ENCODE results near the gene ST3GAL5. TPM values are rescaled to one million over a fixed set of nuclear protein-coding genes. Genes with fewer than 3 reads are reported as not detected.
"Not testable (repeated sequence)": the region's sequence is repeated elsewhere in the genome, so short reads cannot be mapped to it uniquely, and the experiment has no call there.

Gene ST3GAL5
- total RNA-seq, 1 experiment from 2014 or later, result 110 TPM

DNA sequence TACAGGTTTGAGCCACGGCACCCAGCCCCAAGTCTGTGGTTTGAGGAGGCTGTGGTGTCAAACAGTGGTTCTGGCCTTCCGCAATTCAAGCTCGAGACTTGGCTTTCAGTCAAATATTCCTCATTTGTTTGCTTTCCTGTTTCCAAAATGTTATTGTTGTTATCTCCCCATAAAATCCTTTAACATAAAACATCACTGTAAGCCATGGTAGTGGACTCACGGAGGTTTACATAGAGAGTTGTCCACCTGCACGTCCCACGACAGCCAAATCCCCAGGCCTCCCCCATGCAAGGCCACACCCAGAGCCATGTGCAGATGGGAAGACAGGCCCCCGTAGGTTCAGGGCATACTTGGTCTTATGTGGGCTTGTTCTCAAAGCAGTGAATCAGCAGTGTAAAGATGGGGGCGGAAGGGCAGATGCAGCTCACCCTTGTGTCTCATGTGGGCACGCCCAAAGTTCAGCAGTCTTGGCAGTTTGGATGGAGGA, 18.9 kb upstream of the ST3GAL5 start:
- no peaks in the 10 kb centered on the region for H3K9me3 ChIP-seq (replicated peaks)
- H3K27me3 ChIP-seq, result no peaks in the 10 kb centered on the region
- no peak overlapping the region for H3K4me3 ChIP-seq
- DNase-seq, result no peak
- no peaks in the 10 kb centered on the region for H3K36me3 ChIP-seq
- H3K4me1 ChIP-seq, result peaks cover 18% of the 10 kb centered on the region
- no peak overlapping the region for H3K27ac ChIP-seq

GRCh38 chr2:85906748-85907147, 18.0 kb upstream of the ST3GAL5 start:
- no peaks in the 10 kb centered on the region for H3K27me3 ChIP-seq

DNA sequence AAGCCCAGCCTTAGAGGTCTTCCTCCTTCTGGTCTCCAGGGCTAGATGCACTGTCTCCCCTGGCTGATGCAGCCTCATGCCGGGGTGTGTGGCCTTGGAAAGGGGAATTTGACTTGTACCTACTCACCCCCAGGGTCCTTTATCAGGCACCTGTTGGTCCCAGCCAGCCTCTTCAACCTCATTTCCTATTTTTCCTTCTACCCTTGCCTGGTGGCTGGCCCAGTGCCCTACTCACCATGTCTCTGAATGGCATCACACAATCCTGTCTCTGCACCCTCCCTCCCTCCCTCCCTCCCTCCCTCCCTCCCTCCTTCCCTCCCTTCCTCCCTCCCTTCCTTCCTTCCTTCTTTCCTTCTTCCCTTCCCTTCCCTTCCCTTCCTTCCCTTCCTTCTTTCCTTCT, 17.1 kb upstream of the ST3GAL5 start:
- DNase-seq, result no peak

More at GRCh38 chr2:85906748-85907147, 18.0 kb upstream of the ST3GAL5 start:
- Histone ChIP-seq H3K9me3 (replicated peaks) (no peaks in the 10 kb centered on the region), H3K27ac (no peak overlapping the region), H3K4me1 (peaks cover 8% of the 10 kb centered on the region), H3K4me3 (no peak overlapping the region), H3K36me3 (no peaks in the 10 kb centered on the region)
- DNase-seq, result no peak

DNA sequence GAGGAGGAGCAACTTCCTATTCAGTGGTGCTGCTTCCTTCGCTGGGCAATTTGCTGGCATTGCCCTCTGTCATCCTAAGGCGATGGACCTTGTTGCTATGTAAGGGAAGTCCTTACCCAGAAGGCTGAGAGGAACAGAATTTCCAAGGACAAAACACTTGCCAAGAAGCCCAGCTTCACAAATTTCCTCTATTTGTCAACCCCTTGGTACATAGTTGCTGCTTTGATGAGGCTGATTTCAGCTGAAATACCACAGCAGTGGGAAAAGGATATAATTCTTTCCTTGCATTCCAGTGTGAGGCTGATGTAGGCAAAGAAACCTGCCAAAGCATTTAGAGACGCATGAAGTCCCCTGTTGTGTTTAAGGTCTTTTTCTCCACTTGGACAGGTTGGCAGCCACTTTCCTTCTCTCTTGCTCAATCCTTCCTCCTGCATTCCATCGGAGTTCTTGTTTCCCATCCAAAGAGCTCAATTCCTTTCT, 16.4 kb upstream of the ST3GAL5 start:
- H3K9me3 ChIP-seq (replicated peaks), result no peaks in the 10 kb centered on the region
- no peaks in the 10 kb centered on the region for H3K27me3 ChIP-seq
- no peaks in the 10 kb centered on the region for H3K36me3 ChIP-seq
- DNase-seq, result no peak
- no peak overlapping the region for H3K4me3 ChIP-seq
- no peak overlapping the region for H3K27ac ChIP-seq
- H3K4me1 ChIP-seq, result no peaks in the 10 kb centered on the region

More for the DNA sequence above, 17.1 kb upstream of the ST3GAL5 start:
- Histone ChIP-seq H3K9me3 (replicated peaks) (no peaks in the 10 kb centered on the region), H3K27me3 (no peaks in the 10 kb centered on the region), H3K4me1 (peaks cover 3% of the 10 kb centered on the region), H3K4me3 (no peak overlapping the region), H3K27ac (no peak overlapping the region), H3K36me3 (no peaks in the 10 kb centered on the region)

- Histone ChIP-seq H3K4me3 (no peak overlapping the region), H3K36me3 (no peaks in the 10 kb centered on the region), H3K27me3 (no peaks in the 10 kb centered on the region), H3K27ac (no peak overlapping the region), H3K9me3 (replicated peaks) (no peaks in the 10 kb centered on the region), H3K4me1 (no peaks in the 10 kb centered on the region)
- DNase-seq, result no peak
Measured at GRCh38 chr2:85903849-85904248, 15.1 kb upstream of the ST3GAL5 start.

DNA sequence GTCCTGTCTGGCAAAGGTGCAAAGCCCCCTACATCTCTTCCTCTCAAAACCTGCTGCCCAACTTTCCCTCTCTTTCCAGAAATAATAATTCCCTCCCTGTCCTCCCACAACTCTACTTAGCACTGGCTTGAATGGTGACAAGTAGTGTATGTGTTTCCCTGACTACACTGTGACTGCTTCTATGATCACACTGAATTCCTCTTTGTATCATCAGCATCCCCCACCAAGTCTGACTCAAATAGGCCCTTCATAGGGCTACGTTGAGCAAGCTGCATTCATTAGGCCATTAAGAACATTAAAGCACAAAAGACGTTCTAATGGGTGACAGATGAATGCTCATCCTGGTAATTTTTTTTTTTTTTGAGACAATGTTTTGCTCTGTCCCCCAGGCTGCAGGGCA, 13.7 kb upstream of the ST3GAL5 start:
- no peak for DNase-seq
- H3K27ac ChIP-seq, result no peak overlapping the region

DNA sequence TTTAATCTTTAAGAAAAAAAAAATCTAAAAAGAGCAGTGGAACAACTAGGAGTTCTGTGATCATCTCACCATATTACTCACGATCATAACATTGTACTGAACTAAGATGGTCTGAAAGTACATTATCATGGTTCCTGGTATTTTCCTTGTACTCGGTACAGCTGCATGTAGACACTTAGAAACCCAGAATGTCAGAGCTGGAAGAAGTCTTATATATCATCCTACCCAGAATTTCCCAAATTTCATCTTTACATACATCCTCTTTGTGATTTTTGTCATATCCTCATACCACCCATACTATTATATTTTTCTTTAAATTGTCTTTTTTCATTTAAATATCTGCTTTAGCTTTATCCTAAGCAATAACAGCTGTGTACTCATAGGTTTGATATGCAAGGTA, 12.4 kb upstream of the ST3GAL5 start:
- H3K4me3 ChIP-seq, result no peak overlapping the region
- H3K27me3 ChIP-seq, result no peaks in the 10 kb centered on the region
- no peak overlapping the region for H3K27ac ChIP-seq
- H3K36me3 ChIP-seq, result no peaks in the 10 kb centered on the region
- H3K9me3 ChIP-seq (replicated peaks), result no peaks in the 10 kb centered on the region
- no peak for DNase-seq
- no peaks in the 10 kb centered on the region for H3K4me1 ChIP-seq

More for the DNA sequence above, 13.7 kb upstream of the ST3GAL5 start:
- no peaks in the 10 kb centered on the region for H3K36me3 ChIP-seq
- no peaks in the 10 kb centered on the region for H3K27me3 ChIP-seq
- H3K4me1 ChIP-seq, result no peaks in the 10 kb centered on the region
- no peak overlapping the region for H3K4me3 ChIP-seq
- no peaks in the 10 kb centered on the region for H3K9me3 ChIP-seq (replicated peaks)

- Histone ChIP-seq H3K4me1 (no peaks in the 10 kb centered on the region), H3K36me3 (no peaks in the 10 kb centered on the region; the same call in 1 of the 2 replicates), H3K4me3 (no peak overlapping the region), H3K9me3 (replicated peaks) (peaks cover 6% of the 10 kb centered on the region), H3K27ac (no peak overlapping the region), H3K27me3 (no peaks in the 10 kb centered on the region)
- DNase-seq, result no peak
Measured at GRCh38 chr2:85900366-85900765, 11.6 kb upstream of the ST3GAL5 start.

DNA sequence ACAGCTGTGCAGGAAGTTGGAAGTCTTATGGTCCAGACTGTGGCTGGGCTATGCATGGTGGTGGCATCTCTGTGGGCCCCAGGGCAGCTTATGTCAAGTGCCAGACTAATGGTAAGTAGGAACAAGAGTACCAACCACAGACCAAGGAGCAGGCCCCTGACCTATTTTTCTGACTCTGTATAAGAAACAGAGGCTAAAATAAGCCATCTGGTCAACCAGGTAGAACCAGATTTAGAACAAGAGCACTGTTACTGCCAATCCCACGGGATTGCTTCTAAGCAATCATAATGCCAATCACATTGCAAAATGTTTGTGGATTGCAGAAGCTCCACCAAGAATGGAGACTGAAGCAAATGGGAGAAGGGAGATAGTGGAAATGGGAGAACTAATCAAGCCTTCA, 11.1 kb upstream of the ST3GAL5 start:
- H3K27ac ChIP-seq, result no peak overlapping the region
- no peaks in the 10 kb centered on the region for H3K27me3 ChIP-seq
- H3K4me3 ChIP-seq, result no peak overlapping the region
- no peaks in the 10 kb centered on the region; the same call in 1 of the 2 replicates for H3K36me3 ChIP-seq
- peaks cover 11% of the 10 kb centered on the region for H3K9me3 ChIP-seq (replicated peaks)
- peaks cover 1% of the 10 kb centered on the region; the same call in 1 of the 2 replicates for H3K4me1 ChIP-seq
- no peak for DNase-seq

DNA sequence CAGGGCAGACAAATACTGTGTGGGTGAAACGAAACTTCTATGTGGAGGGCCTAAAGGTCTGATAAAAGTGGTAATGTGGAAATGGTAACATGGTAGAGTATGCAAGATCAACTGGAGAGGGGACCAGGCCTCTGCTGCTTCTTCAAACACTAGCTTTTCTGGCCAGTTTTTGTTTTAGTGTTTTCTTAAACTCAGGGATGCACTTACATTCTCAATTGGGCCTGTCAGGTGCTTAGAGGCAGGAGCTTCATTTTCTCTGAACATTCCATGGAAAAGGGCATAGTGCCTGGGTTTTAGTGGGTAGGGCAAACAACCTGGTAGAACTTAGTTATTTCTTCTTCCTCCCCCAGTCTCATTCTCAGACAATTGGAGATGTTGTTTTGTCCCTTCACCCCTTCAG, 10.5 kb upstream of the ST3GAL5 start:
- H3K9me3 ChIP-seq (replicated peaks), result peaks cover 13% of the 10 kb centered on the region

GRCh38 chr2:85898881-85899280, 10.1 kb upstream of the ST3GAL5 start:
- H3K4me3 ChIP-seq, result no peak overlapping the region
- no peaks in the 10 kb centered on the region; the same call in 1 of the 2 replicates for H3K36me3 ChIP-seq
- no peak for DNase-seq
- peaks cover 11% of the 10 kb centered on the region for H3K4me1 ChIP-seq
- no peak overlapping the region for H3K27ac ChIP-seq
- H3K27me3 ChIP-seq, result no peaks in the 10 kb centered on the region
- H3K9me3 ChIP-seq (replicated peaks), result peaks cover 13% of the 10 kb centered on the region

More for the DNA sequence above, 10.5 kb upstream of the ST3GAL5 start:
- Histone ChIP-seq H3K4me1 (peaks cover 7% of the 10 kb centered on the region), H3K27ac (no peak overlapping the region), H3K36me3 (no peaks in the 10 kb centered on the region; the same call in 1 of the 2 replicates), H3K27me3 (no peaks in the 10 kb centered on the region), H3K4me3 (no peak overlapping the region)
- DNase-seq, result no peak

DNA sequence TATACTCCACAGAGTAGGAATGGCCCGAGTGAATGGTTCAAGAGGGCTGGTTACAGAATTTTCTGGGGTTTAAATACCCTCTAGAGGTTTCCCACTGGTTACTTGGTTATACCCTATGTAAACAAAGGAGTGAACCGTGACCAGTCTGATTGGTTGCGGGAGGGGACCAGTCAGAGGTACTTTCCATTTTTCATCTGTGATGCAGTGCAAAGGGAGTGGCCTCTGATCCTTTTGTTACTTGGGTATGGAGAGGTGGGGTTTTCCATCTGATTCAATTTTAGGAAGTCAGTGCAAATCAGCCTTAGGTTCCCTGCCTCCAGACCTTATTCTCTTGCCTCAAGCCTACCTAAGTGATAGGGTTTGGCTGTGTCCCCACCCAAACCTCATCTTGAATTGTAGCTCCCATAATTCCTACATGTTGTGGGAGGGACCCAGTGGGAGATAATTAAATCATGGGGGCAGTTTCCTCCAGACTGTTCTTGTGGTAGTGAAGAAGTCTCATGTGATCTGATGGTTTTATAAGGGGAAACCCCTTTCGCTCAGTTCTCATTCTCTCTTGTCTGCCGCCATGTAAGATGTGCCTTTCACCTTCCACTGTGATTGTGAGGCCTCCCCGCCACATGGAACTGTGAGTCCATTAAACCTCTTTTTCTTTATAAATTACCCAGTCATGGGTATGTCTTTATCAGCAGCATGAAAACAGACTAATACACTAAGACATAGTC, 5.9 kb upstream of the ST3GAL5 start:
- H3K27ac ChIP-seq, result peak overlapping the region; percentile 82
- peaks cover 13% of the 10 kb centered on the region for H3K9me3 ChIP-seq (replicated peaks)
- DNase-seq, result peak; percentile 57 to 65
- not testable (repeated sequence) for H3K27me3 ChIP-seq, H3K4me3 ChIP-seq, H3K36me3 ChIP-seq
- peaks cover 38% of the 10 kb centered on the region for H3K4me1 ChIP-seq

DNA sequence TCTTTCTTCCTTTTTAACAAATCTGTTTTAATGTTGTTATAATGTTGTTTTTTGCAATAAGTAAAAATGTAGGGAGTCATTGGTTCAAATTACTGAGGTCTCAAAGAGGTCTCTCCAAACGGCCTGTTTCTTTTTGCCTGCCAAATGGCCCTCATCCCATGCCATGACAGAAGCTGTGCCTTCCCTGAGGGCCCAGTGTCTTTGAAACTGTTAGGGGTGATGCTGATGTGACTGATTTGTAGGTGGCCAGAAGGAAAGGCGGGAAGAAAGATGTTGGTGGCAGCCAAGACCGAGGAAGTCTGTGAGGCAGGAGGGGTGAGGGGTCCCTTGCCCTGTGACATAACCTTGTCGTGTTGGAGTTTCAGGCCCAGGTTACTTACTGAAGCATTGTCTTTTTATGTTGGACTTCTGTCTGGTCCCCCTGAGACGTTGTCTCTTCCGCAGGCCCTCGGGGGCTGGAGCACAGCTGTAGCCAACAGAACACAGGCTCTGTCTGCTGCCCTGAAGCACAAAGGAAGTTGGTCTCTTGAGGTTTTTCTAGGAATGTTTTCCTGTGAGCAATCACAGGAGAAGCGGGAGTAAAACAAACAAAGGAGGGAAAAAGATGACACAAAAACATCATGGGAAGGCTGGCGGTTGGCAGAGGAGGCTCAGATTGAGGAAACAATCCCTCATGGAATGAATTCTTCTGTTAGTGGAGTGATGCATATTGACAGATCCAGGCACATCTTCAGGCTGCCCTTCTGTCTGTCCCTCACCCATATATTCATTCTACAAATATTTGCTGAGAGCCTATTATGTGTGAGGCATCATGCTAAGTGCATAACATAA, 4.9 kb upstream of the ST3GAL5 start:
- peak overlapping the region; percentile 3 for H3K4me3 ChIP-seq
- peaks cover 13% of the 10 kb centered on the region for H3K9me3 ChIP-seq (replicated peaks)
- no peaks in the 10 kb centered on the region; the same call in 1 of the 2 replicates for H3K36me3 ChIP-seq
- H3K4me1 ChIP-seq, result peaks cover 38% of the 10 kb centered on the region
- DNase-seq, result peak; percentile 91 to 95
- peak overlapping the region; percentile 82 for H3K27ac ChIP-seq
- H3K27me3 ChIP-seq, result no peaks in the 10 kb centered on the region

- H3K4me3 ChIP-seq, result no peak overlapping the region
- no peak for DNase-seq
- H3K9me3 ChIP-seq (replicated peaks), result peaks cover 13% of the 10 kb centered on the region
- no peaks in the 10 kb centered on the region for H3K27me3 ChIP-seq
- no peaks in the 10 kb centered on the region; the same call in 1 of the 2 replicates for H3K36me3 ChIP-seq
- H3K27ac ChIP-seq, result no peak overlapping the region
- H3K4me1 ChIP-seq, result peaks cover 38% of the 10 kb centered on the region
Measured at GRCh38 chr2:85892216-85892944, 3.6 kb upstream of the ST3GAL5 start.
